Activated naive CD4-positive, alpha-beta T cell treated with anti-CD3 and anti-CD28 coated beads, Interleukin-2, amount 50 U/mL, for 72 hours (primary cell): ENCODE data around the gene CORO7. TPM values are rescaled to one million over a fixed set of nuclear protein-coding genes. Genes with fewer than 3 reads are reported as not detected.

Experiments used
- ATAC-seq, 2 donors: fragments of 150-1000 bp; cut with Tn5 transposase; 2 replicates each; pipeline ENCODE4 v1.10.0; 2021; ENCODE audit warnings: mild to moderate bottlenecking in 2 of 2, moderate library complexity in 2 of 2
- DNase-seq, 2 donors: peaks; one replicate each; pipeline ENCODE4 v3.0.0; 2021 to 2022; ENCODE audit warnings: low spot score in 2 of 2
- H3K27ac Mint-ChIP-seq, 2 donors: one replicate each; pipeline ENCODE4 v1.8.0; 2022; ENCODE audit warnings: mild to moderate bottlenecking in 2 of 2, mixed read lengths in 2 of 2
- H3K36me3 Mint-ChIP-seq, 2 donors: one replicate each; pipeline ENCODE4 v1.8.0; 2022; ENCODE audit warnings: mixed read lengths in 2 of 2
- H3K9me3 Mint-ChIP-seq, 2 donors: one replicate each; pipeline ENCODE4 v1.8.0; 2022; ENCODE audit warnings: mixed read lengths in 2 of 2
- total RNA-seq, 2 donors: library from RNA; stranded (reverse); gene quantifications; one replicate each; pipeline ENCODE4 v1.2.3, GENCODE V29; 2022

The CORO7 gene
- total RNA-seq, 2 donors from 2014 or later: 52.5 to 65.9 TPM

GRCh38 chr16:4382795-4383357, 33.5 kb downstream of the CORO7 start:
- DNase-seq: no peak
- H3K36me3 Mint-ChIP-seq: no peaks in the 10 kb centered on the region
- ATAC-seq: no peak
- H3K9me3 Mint-ChIP-seq: no peaks in the 10 kb centered on the region
- peak overlapping the region in 1 of 2 donors; percentile 72 for H3K27ac Mint-ChIP-seq

- ATAC-seq: no peak
- H3K36me3 Mint-ChIP-seq: no peaks in the 10 kb centered on the region
- no peaks in the 10 kb centered on the region for H3K9me3 Mint-ChIP-seq
- no peak overlapping the region for H3K27ac Mint-ChIP-seq
- no peak for DNase-seq
Observed at GRCh38 chr16:4381935-4382794, 34.2 kb downstream of the CORO7 start.

GRCh38 chr16:4381072-4381934, 35.1 kb downstream of the CORO7 start:
- H3K36me3 Mint-ChIP-seq: no peaks in the 10 kb centered on the region
- DNase-seq (no peak), ATAC-seq (no peak)
- no peak overlapping the region for H3K27ac Mint-ChIP-seq
- no peaks in the 10 kb centered on the region for H3K9me3 Mint-ChIP-seq

GRCh38 chr16:4380119-4381063, 36.0 kb downstream of the CORO7 start:
- ATAC-seq: no peak
- DNase-seq: no peak
- H3K36me3 Mint-ChIP-seq: no peaks in the 10 kb centered on the region

GRCh38 chr16:4378999-4379690, 37.3 kb downstream of the CORO7 start:
- no peak for ATAC-seq
- no peaks in the 10 kb centered on the region for H3K36me3 Mint-ChIP-seq
- H3K27ac Mint-ChIP-seq: no peak overlapping the region
- DNase-seq: no peak
- no peaks in the 10 kb centered on the region for H3K9me3 Mint-ChIP-seq

More at GRCh38 chr16:4380119-4381063, 36.0 kb downstream of the CORO7 start:
- Mint-ChIP-seq H3K9me3 (no peaks in the 10 kb centered on the region), H3K27ac (peak overlapping the region in 1 of 2 donors; percentile 65)

- peak overlapping the region in 1 of 2 donors; percentile 9 for H3K27ac Mint-ChIP-seq
- DNase-seq: no peak
- no peaks in the 10 kb centered on the region for H3K9me3 Mint-ChIP-seq
- H3K36me3 Mint-ChIP-seq: no peaks in the 10 kb centered on the region
- ATAC-seq: peak in 1 of 2 donors; percentile 8
Observed at GRCh38 chr16:4378161-4378666, 38.2 kb downstream of the CORO7 start.

GRCh38 chr16:4377573-4378154, 38.7 kb downstream of the CORO7 start:
- Mint-ChIP-seq H3K9me3 (no peaks in the 10 kb centered on the region), H3K27ac (peak overlapping the region in 1 of 2 donors; percentile 9), H3K36me3 (no peaks in the 10 kb centered on the region)
- DNase-seq (no peak), ATAC-seq (no peak)

GRCh38 chr16:4376893-4377572, 39.4 kb downstream of the CORO7 start:
- no peak for DNase-seq
- no peak for ATAC-seq
- Mint-ChIP-seq H3K36me3 (no peaks in the 10 kb centered on the region), H3K9me3 (no peaks in the 10 kb centered on the region), H3K27ac (no peak overlapping the region)

- ATAC-seq: no peak
- Mint-ChIP-seq H3K9me3 (no peaks in the 10 kb centered on the region), H3K27ac (no peak overlapping the region), H3K36me3 (no peaks in the 10 kb centered on the region)
- no peak for DNase-seq
Observed at GRCh38 chr16:4376126-4376892, 40.1 kb downstream of the CORO7 start.

- Mint-ChIP-seq H3K27ac (no peak overlapping the region), H3K36me3 (no peaks in the 10 kb centered on the region), H3K9me3 (no peaks in the 10 kb centered on the region)
- ATAC-seq (no peak), DNase-seq (no peak)
Observed at GRCh38 chr16:4375717-4376116, 40.7 kb downstream of the CORO7 start.

GRCh38 chr16:4373909-4374742, 42.3 kb downstream of the CORO7 start:
- H3K9me3 Mint-ChIP-seq: no peaks in the 10 kb centered on the region
- H3K36me3 Mint-ChIP-seq: no peaks in the 10 kb centered on the region
- ATAC-seq: no peak
- no peak for DNase-seq
- H3K27ac Mint-ChIP-seq: no peak overlapping the region

GRCh38 chr16:4373356-4373908, 43.0 kb downstream of the CORO7 start:
- Mint-ChIP-seq H3K9me3 (no peaks in the 10 kb centered on the region), H3K36me3 (no peaks in the 10 kb centered on the region), H3K27ac (no peak overlapping the region)
- DNase-seq: no peak
- ATAC-seq: no peak
